ENCODE results near the gene KRT80.

KRT80 gene

DNA sequence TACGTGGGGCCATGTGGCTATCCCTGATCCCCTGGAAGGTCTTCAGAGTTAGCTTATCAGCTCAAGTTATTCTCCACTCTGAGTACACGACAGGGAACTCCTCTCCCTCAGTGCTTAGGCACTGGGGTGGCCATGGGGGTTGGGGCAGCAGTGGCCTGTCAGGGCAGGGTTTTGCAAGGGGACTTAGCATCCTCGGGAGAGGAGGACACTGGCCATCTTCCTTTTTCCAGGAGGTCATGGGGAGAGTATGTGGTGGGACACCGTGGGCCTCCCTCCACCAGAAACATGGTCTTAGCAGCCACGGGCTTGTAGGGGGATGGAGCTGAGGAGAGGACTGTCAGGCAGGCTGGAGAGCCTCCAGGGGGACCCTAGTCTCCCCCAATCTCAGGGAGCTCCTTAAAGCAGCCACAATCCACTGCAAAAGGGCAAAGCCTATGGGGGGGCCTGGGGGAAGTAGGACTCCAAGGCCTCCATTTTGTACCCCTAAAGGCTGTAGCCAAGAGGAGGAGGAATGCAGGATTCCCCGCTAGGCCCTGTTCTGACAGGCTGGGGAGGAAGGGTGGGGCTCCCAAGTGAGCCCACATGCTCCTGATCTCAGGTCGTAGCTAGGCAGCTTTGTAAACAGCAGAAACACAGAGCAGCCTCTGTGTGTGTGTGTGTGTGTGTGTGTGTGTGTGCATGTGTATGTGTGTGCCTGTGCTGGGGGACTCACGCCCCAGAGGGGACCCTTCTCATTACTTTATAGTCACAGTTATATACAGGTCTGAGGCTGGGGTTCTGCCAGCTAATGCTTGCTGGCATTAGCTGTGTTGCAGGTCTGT, 36.6 kb downstream of the KRT80 start:
- DNase-seq (ENCODE audit: low read depth, low spot score): no peak

DNA sequence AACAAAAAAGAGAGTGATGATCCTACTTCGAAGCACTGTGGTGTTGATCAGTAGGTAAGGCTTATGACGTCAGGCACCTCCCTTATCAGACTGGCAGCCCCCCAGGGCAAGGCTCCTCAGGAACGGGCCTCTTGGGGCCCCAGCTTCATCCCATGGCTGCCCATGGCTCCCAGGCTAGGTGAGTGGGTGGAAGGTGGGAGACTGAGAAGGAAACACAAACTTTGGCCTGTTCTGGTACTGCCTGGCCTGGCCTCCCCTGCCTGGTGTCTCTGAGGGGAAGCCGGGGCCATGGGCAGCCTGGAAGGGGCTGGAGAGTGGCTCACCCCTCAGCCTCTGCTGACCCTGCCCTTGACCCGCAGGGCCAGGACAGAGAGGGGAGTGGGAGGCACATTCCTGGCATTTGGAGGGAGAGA, 38.9 kb downstream of the KRT80 start:
- no peak for DNase-seq (ENCODE audit: low read depth, low spot score)

DNA sequence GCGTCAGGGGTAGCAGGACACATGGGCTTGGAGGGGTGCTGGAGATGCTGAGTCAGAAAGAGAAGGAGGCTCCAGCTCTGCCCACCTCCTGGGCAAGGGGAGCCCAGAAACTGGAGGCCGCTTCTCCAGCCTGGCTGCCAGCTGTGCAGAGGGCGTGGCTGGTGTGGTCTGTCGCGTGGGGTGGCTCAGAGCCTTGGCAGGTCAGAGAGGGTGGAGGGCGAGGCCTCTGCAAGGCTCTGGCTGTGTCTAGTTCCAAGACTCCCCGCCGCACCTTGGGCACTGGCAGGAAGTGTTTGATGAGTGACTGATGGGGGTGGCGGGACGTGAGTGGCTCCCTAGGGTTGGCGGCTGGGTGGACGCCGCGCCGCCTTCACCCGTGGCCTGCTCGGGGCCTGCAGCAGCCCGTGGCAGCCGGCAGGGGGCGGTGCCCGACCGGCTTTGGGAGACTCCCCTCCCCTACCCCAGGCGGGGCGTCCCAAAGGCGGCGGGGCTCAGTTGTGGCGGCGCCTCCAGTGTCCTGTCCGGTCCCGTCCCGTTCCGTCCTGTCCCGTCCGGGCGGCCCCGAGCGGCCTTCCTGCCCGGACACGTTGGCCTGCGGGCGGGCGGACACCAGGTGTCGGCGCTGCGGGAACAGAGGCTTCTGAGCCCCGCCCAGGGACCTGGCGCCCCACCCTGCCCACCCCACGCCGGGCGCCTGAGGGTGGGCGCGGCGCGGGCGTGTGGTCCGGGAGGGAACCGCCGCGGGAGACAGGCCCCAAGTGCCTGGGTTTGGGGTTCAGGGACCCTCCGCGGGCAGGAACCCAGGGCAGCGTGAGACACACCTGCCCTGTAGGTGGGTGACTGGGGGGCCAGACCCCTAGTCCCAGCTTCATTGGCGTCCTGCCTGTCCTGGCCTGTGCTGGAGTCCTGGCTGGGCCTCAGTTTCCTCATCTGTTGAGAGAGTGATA, 39.7 kb downstream of the KRT80 start:
- peak; percentile 42 for DNase-seq (ENCODE audit: low read depth, low spot score)

DNA sequence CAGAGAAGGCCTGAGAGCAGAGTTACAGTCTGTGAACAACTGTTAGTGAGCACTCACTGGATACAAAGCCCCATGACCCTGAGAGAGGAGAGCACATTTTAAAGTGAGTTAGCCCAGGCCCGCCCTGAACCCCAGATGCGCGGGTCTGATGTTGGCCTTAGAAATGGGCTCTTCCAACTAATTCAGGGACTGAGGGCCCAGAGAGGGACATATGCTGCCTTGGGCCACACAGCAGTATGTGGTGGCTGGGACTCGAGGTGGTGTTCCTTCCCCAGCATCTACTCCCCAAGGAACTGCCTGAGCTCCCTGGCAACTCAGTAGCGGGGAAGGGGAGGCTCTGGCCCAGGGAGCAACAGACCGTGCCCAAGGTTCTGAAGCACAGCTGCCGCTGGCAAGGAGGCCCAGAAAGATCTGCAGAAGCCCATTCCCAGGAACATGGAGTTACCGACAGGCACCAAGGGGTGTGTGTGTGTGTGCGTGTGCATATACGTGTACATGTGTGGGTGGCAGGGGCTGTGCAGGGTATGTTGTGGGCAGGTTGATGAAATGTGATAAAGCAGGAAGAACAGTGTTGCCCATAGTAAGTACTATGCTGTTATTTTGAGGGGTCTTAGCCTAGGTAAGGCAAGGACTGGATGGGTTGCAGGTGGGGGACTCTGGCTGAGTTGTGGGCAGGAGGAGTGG, 40.5 kb downstream of the KRT80 start:
- no peak for DNase-seq (ENCODE audit: low read depth, low spot score)

DNA sequence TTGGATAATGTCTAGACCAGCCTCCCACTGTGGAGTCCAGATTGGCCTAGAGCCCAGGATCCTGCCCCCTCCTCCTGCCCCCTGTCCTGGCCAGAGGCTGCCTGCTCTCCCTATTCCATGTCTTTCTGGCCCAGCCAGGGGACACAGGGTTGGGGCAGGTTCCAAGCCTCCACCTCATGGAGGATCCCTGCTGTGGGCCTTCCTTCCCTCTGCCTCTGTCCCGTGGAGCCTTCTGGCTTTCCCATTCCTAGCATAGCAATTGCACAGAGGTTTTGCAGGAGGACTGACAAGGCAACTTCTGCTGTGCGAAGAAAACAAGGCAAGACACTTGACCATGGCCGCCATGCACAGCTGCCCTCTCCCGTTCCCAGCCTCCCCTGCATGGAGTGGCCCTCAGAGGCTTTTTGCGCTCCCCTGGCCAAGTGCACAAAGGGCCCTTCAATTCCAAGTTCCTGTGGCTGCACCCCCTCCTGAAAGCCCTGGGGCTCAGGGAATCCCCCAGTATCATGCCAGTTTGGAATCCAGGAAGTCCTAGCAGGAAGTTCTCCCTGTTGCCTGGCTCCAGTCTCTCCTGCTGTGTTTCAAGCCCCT, 42.1 kb downstream of the KRT80 start:
- DNase-seq (ENCODE audit: low read depth, low spot score): no peak

DNA sequence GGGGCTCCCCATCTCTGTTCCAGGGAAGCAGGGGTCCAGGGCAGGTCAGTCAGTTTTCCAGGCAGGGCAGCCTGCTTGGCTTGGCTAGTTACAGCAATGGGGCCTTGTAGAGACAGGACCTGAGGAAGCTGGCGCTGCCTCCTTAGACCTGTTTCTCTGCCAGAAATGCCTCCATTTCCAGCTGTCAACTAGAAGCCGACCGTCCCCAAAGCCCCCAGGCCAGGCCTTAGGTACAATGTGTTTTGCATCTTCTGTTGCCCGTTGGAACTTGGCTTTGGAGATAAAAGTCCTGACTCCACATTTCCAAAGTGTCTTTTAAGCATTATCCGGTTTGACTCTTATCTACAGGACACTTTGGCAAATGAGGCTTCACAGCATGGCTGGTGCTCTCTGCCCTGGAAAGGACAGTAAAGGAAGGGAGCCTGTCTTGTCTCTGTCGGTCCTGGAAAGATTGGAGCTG, 42.6 kb downstream of the KRT80 start:
- DNase-seq (ENCODE audit: low read depth, low spot score): no peak

DNA sequence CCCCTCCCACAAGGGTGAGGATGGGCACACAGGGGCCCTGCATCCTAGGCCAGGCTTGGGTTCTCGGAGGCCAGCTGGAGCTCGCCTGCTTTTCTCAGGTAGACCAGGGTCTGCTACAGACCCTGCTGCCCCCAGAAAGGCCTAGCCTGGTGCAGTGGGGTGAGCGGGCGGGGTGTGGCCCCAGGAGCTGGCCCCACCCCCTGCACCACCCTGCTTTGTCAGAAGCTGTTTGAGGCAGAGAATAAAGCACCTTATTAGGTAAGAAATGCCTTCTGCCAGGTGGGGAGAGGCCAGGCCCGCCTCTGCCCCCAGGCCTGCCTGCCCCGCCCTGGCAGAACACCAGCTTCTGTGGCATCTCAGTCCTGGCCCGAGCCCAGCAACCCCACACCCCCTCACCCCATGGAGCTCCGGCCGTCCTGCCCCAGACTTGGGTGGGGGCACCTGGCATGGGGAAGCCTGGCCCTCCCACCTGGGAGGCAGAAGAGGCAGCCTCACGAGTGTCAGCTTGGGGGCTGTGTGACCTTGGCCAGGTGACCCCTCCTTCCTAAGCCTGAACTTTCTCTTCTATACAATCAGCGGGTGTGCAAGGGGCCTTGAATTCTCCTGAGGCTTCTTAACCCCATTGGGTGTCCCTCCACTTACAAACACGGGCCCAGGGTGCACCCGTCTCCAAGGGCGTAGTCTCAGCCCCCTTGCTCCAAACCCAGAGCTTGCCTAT, 43.2 kb downstream of the KRT80 start:
- no peak for DNase-seq (ENCODE audit: low read depth, low spot score)

DNA sequence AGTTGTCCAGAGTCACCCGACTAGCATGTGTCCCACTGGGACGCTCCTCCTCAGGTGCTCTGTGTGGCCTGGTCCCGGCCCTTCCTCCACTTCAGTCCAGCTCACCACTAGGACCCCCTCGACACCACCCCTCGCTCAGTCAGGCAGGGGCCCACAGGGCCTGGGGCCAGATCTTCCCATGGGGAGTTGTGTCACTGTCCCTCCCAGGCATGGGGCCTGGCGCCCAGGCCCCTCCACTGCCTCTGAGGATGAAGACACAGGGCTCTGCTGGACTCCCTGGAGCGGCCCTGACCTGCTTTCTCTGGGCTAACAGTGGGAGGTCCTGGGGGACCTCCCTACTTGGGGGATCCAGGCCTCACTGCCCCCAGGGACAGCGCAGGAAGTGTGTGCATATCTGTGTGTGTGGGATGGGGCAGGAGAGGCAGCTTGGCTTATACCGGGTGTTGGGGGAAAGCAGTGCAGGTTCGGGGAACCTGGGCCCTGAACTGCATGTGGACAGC, 43.8 kb downstream of the KRT80 start:
- no peak for DNase-seq (ENCODE audit: low read depth, low spot score)

DNA sequence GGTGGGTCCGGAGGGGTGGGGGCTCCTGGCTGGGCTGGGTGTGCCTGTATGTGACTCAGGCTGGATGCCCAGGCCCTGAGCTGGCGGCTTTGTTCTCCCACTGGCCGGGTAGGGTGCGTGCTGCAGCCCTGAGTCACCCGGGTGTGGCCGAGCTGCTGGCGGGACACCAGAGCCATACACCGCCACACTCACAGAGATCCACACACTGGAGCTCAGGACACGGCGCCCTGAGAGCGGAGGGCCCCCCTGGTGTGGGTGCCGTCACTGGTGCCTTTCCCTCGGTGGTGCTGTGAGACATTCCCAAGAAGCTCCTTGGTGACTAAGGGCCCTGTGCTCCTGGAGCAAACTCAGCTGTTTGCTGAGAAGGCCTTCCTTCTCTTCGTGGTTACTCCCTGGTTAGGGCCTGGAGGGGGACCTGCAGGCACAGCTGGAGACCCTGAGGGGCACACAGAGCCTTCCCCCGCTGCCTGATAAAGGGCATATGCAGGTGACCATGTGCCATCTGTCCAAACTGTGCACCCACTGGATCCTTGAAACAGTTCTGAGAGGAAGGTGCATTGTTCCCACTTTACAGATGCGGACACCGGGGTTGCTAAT, 44.3 kb downstream of the KRT80 start:
- DNase-seq (ENCODE audit: low read depth, low spot score): no peak

DNA sequence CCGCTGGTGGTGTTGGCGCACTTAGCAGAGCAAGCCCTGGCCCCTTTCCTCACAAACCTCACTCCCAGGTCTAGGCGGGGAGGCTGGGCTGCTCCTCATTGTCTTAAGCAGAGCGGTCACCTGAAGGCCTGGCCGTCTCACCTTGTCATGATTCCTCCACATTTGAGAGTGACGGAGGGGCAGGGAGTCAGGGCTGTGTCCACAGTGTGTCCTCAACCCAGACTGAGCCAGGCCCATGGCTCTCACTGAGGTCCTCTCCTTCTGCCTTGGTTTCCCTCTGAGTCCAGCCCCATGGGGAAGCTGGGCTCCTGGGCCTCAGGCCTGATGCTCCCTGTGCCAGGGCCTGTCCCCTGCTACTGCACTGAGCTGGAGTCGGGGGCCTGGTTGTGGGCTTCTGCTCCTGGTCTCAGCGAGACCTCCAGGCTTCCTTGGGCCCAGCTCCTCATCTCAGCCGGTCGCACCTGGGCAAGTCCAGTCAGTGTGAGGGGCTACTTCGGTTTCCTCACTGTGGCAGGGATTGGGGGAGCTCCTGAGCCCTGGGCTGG, 44.9 kb downstream of the KRT80 start:
- no peak for DNase-seq (ENCODE audit: low read depth, low spot score)

DNA sequence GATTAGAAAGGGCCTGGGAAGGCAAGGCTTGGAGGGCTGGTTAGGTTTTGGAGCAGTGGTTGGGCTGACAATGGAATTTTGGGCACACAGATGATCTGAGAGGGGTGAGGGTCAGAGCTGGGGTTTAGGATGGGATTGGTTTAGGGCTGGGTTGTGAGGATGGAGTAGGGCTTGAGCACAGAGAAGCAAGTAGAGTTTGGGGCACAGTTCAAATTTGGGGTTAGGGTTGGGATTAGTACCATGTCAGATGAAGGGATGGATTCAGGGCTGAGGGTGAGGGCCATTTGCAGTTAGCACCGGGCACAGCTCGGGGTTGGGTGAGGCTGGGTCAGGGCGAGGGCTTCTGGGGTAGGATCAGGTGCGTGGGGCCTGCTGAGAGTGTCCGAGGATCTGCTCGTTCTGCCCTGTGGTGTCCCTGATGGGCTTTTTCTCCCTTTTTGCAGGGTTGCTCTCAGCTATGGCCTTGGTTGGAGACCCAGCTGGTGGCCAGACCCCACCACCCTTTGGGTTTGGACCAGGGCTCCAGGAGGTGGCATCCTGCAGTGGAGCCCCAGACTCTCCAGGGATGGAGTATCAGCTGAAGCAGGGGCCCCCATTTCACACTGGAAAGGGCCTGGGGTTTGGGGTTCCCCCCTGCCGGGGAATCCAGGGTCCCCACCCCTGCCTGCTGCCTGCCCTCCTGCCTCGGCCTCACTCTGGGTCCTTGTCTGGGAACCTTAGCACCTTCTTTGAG, 45.6 kb downstream of the KRT80 start:
- DNase-seq (ENCODE audit: low read depth, low spot score): no peak

DNA sequence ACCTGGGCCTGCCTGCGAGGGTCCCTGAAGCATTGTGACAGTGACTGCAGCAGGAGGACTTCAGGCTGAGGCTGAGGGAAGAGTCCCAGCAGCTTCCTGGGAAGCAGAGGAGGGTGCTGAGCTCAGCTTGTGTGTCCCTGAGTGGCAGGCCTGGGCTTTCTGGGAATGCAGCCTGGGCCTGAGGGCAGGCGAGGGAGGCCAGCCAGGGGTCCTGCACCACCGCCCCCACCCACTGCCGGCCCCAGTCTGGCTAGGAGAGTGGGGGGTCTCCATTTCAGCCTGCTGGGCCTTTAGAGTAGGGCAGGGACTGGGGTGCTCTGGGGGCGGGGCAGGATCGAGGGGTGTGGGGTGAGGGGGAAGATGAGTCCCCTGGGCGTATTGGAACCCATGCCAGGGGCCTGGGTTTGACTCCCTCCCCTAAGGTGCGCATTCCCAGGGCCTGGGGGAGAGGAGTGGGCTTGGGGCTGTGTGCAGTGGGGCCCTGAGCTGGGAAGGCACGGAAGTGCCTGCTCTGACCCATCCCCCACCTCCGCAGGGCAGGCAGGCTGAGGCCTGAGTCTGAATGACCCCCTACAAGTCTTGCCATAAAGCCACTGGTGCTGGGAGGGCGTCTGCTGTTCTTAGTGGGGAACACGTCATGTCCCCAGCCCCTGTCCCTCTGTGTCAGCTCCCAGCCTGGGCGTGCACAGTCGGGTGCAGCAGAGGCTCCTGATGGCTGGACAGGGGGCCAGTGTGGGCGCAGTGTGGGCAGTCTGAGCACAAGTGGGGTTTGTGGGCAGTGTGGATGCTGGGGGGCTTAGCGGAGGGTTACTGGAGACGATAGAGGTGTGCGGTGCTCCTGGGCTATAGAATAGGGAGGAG, 46.4 kb downstream of the KRT80 start:
- DNase-seq (ENCODE audit: low read depth, low spot score): no peak

DNA sequence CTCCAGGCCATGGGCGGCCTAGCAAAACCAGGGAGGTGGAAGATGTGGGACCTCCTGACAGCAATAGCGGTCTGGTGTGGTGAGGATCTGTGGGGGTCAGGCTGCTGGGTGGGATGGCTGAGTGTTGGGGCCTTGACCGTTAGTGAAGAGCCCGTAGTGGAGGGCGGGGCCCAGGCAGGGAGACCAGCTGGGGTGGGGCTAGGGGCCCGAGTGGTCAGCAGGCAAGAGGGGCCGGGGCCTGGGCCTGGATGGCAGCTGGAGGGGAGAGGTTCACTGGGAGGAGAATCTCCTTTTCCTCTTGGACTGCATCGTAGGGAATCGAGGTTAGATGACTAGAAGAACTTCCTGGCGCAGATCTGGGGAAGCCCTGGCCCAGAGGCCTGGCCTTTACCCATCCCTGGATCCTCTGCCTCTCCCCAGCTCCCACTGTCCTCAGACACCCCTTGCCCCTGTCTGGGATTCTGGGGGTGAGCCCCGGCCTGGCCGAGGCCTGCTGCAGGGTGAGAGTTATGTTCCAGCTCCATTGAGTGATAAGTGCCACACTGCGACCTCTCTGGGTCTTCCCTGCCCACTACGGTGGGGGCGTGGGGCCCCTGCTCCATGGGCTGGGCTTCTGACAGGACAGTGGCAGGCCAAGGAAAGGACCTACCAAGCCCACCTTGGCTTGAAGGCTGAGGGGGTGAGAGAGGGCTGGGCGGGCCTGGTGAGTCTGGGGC, 47.1 kb downstream of the KRT80 start:
- no peak for DNase-seq (ENCODE audit: low read depth, low spot score)

DNA sequence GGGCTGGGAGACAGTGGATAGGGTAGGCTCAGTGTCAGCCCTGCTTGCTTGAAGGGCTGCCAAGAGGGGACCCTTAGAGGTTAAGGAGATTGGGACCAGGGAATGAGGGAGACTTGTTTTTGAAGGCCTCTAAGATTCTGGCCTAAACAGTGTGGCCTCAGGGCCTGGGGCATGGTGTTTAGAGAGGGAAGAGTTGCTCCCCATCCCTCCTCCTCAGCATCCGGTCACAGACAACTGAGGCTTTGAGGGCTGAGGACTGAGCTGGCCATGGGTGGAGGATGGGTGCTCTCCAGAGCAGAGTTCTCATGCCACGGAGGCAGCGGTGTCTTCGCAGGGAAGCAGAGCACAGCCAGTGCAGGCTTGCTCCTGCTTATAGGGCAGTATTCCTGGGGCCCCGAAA, 49.4 kb downstream of the KRT80 start:
- DNase-seq (ENCODE audit: low read depth, low spot score): no peak

DNA sequence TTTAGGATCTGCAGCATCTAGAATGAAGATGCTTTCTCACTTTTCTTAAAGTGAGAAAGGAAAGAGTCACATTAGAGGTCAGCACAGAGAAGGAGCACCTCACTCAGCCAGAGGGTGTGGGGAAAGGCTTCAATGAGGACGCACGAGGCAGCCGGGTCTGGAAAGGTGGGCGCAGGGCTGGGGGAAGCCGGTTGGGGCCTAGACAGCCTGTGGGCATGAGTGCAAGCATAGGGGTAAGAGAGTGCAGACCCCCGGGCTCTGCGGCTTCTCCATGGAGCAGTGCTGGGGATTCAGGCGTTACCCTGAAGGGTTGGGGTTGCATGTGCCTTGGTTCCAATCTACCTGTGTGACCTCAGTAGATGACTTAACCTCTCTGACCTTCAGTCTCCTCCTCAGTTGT, 49.9 kb downstream of the KRT80 start:
- no peak for DNase-seq (ENCODE audit: low read depth, low spot score)

DNA sequence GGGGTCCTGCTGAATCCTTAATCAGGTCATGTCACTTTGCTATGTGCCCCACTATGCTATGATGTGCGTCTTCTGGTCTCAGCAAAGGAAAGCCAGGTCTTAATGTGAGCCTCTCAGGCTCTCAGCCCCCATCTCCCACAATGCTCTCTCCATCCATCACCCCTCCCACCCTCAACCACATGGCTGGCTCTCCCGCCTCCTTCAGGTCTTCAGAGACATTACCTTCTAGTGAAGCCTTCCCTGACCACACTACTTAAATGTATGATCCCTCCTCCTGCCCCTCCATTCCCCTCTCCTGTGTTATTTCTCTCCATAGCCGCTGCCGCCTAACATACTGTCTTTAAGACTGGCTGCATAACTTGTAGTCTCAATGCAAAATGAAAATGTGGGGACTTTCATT, 50.5 kb downstream of the KRT80 start:
- no peak for DNase-seq (ENCODE audit: low read depth, low spot score)

DNA sequence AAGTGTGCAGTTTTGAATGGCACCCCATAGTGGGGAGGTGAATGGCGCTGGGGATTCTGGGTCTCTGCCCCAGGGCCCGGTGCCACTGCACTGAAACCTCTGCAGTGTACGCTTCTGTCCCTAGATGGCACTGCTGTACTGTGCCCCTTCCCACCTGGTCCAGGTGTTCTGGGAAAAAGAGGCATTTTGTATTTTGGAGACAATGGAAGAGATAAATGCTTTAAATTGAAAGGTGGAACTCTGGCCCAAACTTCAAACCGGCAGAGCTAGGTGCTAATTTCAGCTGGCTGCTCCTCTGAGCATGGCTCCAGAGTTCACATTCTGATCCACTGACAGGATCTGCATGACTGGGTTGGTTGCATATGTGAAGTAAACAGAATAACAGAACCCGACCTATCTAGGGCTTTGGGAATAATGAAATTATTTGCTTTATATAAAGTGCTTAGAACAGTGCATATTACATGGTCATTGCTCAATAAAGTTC, 52.2 kb downstream of the KRT80 start:
- no peak for DNase-seq (ENCODE audit: low read depth, low spot score)

DNA sequence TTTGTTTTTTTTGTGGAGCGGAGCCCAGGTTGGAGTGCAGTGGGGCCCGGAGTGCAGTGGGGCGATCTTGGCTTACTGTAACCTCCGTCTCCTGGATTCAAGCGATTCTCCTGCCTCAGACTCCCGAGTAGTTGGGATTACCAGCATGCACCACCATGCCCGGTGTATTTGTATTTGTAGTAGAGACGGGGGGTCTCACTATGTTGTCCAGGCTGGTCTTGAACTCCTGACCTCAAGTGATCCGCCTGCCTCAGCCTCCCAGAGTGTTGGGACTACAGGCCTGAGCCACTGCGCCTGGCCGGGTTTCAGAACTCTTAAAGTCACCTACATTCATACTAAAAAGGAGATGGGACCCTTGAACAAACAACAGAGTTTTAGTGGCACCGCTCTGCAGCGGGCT, 52.7 kb downstream of the KRT80 start:
- no peak for DNase-seq (ENCODE audit: low read depth, low spot score)
